HG03354 (cell line): ENCODE data around the gene BTBD18.

Experiments used
- ATAC-seq: cut with Tn5 transposase; IDR thresholded peaks from one replicate; pipeline ENCODE4 v1.9.1; 2021; ENCODE audit warnings: mild to moderate bottlenecking; ENCODE audit not compliant: unreplicated experiment, poor library complexity, severe bottlenecking

BTBD18 gene

GRCh38 chr11:57751676-57752253 is at the start of gene BTBD18:
TSS of gene BTBD18 (minus strand) at chr11:57751819. CDS start at chr11:57751188, 631 bp downstream.
- no peak for ATAC-seq

GRCh38 chr11:57801183-57801485 is 49.5 kb upstream of the BTBD18 start:
- ATAC-seq, result no peak

GRCh38 chr11:57800444-57801182 is 49.0 kb upstream of the BTBD18 start:
- peak; percentile 91 for ATAC-seq

GRCh38 chr11:57798905-57799559 is 47.4 kb upstream of the BTBD18 start:
- no peak for ATAC-seq

- ATAC-seq, result no peak
Measured at GRCh38 chr11:57793351-57794115, 41.9 kb upstream of the BTBD18 start.

- peak; percentile 25 for ATAC-seq
Measured at GRCh38 chr11:57792870-57793269, 41.3 kb upstream of the BTBD18 start.

- peak; percentile 92 for ATAC-seq
Measured at GRCh38 chr11:57792060-57792541, 40.5 kb upstream of the BTBD18 start.

- peak; percentile 4 for ATAC-seq
Measured at GRCh38 chr11:57791321-57792059, 39.9 kb upstream of the BTBD18 start.

- ATAC-seq, result no peak
Measured at GRCh38 chr11:57788703-57789088, 37.1 kb upstream of the BTBD18 start.

GRCh38 chr11:57787920-57788702 is 36.5 kb upstream of the BTBD18 start:
- no peak for ATAC-seq

- ATAC-seq, result no peak
Measured at GRCh38 chr11:57787006-57787604, 35.5 kb upstream of the BTBD18 start.

GRCh38 chr11:57786436-57786835 is 34.8 kb upstream of the BTBD18 start:
- no peak for ATAC-seq

GRCh38 chr11:57785072-57785471 is 33.5 kb upstream of the BTBD18 start:
- ATAC-seq, result peak; percentile 53

GRCh38 chr11:57781529-57781943 is 29.9 kb upstream of the BTBD18 start:
- no peak for ATAC-seq

- no peak for ATAC-seq
Measured at GRCh38 chr11:57779276-57779675, 27.7 kb upstream of the BTBD18 start.

- no peak for ATAC-seq
Measured at GRCh38 chr11:57778318-57779037, 26.9 kb upstream of the BTBD18 start.

GRCh38 chr11:57777969-57778317 is 26.3 kb upstream of the BTBD18 start:
- no peak for ATAC-seq

GRCh38 chr11:57776577-57777210 is 25.1 kb upstream of the BTBD18 start:
- ATAC-seq, result no peak
